ENCODE data around the gene KAZN.

Gene KAZN

DNA sequence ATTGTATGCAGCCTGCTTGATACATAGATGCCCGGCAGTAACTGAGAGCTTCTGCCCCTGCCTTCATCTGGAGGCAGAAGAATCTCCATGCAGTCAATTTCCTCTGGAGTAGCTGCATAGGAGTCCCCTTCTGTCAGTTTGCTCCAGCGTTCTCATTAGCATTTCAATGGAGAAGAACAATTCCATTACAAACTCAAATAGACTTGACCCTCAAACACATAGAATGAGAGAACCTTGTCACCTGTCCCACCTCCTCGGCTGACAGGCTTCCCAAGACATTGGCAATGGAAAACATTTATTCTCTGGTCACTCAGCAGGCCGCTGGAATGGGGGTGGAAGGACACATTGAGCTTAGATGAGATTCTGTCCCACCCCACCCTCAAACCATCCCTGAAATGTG lies 509.4 kb downstream of the KAZN start:
- H3K27ac ChIP-seq (ENCODE audit: low read depth, low read length): no peak overlapping the region
- no peaks in the 10 kb centered on the region for H3K36me3 ChIP-seq (ENCODE audit: control insufficient read depth, low read length)
- no peaks in the 10 kb centered on the region for H3K4me1 ChIP-seq (ENCODE audit: control insufficient read depth, low read length)
- H3K27me3 ChIP-seq (ENCODE audit: control insufficient read depth, low read length): no peaks in the 10 kb centered on the region
- H4K20me1 ChIP-seq (ENCODE audit: control insufficient read depth, insufficient read depth, low read depth, low read length): no peaks in the 10 kb centered on the region
- H3K4me3 ChIP-seq (ENCODE audit: low read length): no peak overlapping the region
- TF ChIP-seq EZH2phosphoT487 (IDR thresholded peaks at IDR 0.05; ENCODE audit: borderline replicate concordance, low read length): no peak
- TF ChIP-seq, protein P1, sequence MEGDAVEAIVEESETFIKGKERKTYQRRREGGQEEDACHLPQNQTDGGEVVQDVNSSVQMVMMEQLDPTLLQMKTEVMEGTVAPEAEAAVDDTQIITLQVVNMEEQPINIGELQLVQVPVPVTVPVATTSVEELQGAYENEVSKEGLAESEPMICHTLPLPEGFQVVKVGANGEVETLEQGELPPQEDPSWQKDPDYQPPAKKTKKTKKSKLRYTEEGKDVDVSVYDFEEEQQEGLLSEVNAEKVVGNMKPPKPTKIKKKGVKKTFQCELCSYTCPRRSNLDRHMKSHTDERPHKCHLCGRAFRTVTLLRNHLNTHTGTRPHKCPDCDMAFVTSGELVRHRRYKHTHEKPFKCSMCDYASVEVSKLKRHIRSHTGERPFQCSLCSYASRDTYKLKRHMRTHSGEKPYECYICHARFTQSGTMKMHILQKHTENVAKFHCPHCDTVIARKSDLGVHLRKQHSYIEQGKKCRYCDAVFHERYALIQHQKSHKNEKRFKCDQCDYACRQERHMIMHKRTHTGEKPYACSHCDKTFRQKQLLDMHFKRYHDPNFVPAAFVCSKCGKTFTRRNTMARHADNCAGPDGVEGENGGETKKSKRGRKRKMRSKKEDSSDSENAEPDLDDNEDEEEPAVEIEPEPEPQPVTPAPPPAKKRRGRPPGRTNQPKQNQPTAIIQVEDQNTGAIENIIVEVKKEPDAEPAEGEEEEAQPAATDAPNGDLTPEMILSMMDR (IDR thresholded peaks at IDR 0.05; ENCODE audit: low read depth, low read length, poor library complexity, severe bottlenecking): no peak
- no peaks in the 10 kb centered on the region for H3K79me2 ChIP-seq (ENCODE audit: control insufficient read depth, low read length)
- H3K4me2 ChIP-seq (ENCODE audit: low read length): no peak overlapping the region
- 0 out of 2 replicates have a peak, but pooled peaks cover 3% of the 10 kb centered on the region for H3F3A ChIP-seq (ENCODE audit: control insufficient read depth, insufficient read depth)
- H3K9me3 ChIP-seq (ENCODE audit: control insufficient read depth, insufficient read depth, low read length): no peaks in the 10 kb centered on the region
- no peaks in the 10 kb centered on the region for H3K9me2 ChIP-seq (replicated peaks; ENCODE audit: control insufficient read depth, low read length)

DNA sequence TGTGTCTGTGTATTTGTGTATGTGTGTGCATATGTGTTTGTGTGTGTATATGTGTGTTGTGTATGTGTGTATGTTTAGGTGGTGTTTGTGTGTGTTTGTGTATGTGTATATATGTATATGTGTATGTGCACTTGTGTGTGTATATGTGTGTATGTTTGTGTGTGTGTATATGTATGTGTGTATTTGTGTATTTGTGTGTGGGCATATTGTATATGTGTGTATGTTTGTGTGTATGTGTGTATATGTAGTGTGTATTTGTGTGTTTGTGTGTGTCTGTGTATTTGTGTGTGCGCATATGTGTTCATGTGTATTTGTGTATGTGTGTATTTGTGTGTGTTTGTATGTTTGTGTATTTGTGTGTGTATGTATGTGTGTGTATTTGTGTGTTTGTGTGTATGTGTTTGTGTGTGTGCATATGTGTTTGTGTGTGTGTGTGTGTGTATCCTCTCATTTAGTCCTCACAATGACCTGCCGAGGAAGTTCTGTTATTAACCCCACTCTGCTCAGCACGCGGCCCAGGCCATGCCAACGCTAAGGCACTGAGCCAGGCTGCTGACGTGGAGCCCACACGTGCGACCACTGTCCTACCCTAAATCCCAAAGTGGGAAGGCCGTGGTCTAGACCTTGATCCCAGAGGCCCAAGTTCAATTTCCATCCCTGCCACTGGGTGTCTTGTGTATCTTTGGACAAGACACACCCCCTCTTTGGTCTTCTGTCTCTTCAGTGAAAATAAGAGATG lies 511.8 kb downstream of the KAZN start:
- Histone ChIP-seq H3K4me1 (ENCODE audit: control insufficient read depth, low read length) (no peaks in the 10 kb centered on the region), H3K4me3 (ENCODE audit: low read length) (no peak overlapping the region), H3K36me3 (ENCODE audit: control insufficient read depth, low read length) (no peaks in the 10 kb centered on the region), H3K27ac (ENCODE audit: low read depth, low read length) (no peak overlapping the region), H3K4me2 (ENCODE audit: low read length) (no peak overlapping the region), H3K9me2 (replicated peaks; ENCODE audit: control insufficient read depth, low read length) (no peaks in the 10 kb centered on the region), H3K27me3 (ENCODE audit: control insufficient read depth, low read length) (no peaks in the 10 kb centered on the region), H3F3A (ENCODE audit: control insufficient read depth, insufficient read depth) (0 out of 2 replicates have a peak, but pooled peaks cover 3% of the 10 kb centered on the region), H3K79me2 (ENCODE audit: control insufficient read depth, low read length) (no peaks in the 10 kb centered on the region), H4K20me1 (ENCODE audit: control insufficient read depth, insufficient read depth, low read depth, low read length) (no peaks in the 10 kb centered on the region), H3K9me3 (ENCODE audit: control insufficient read depth, insufficient read depth, low read length) (no peaks in the 10 kb centered on the region)
- TF ChIP-seq, protein P1 (IDR thresholded peaks at IDR 0.05; ENCODE audit: low read depth, low read length, poor library complexity, severe bottlenecking): no peak
- no peak for TF ChIP-seq EZH2phosphoT487 (IDR thresholded peaks at IDR 0.05; ENCODE audit: borderline replicate concordance, low read length)

DNA sequence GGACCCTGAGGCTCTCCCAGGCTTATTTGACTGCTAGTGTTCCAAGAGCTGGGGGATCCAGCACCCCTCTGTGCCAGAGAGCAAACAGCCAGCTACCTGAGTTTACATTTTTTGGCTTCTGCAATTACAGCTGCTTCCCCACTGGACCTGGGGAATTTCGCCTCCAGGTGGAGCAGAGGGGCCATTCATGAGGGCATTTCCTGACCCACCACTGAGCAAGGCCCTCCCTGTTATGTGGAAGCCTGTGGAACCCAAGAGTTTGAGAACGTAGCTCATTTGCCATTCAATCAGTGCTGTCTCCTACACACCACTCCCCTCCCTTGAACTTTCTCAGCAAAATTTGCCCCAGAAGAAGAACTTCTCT lies 512.4 kb downstream of the KAZN start:
- no peak overlapping the region for H3K27ac ChIP-seq (ENCODE audit: low read depth, low read length)
- no peaks in the 10 kb centered on the region for H4K20me1 ChIP-seq (ENCODE audit: control insufficient read depth, insufficient read depth, low read depth, low read length)
- no peaks in the 10 kb centered on the region for H3K4me1 ChIP-seq (ENCODE audit: control insufficient read depth, low read length)
- TF ChIP-seq EZH2phosphoT487 (IDR thresholded peaks at IDR 0.05; ENCODE audit: borderline replicate concordance, low read length): no peak
- TF ChIP-seq, protein P1 (IDR thresholded peaks at IDR 0.05; ENCODE audit: low read depth, low read length, poor library complexity, severe bottlenecking): no peak
- no peak overlapping the region for H3K4me3 ChIP-seq (ENCODE audit: low read length)
- no peaks in the 10 kb centered on the region for H3K9me2 ChIP-seq (replicated peaks; ENCODE audit: control insufficient read depth, low read length)
- 0 out of 2 replicates have a peak, but pooled peaks cover 3% of the 10 kb centered on the region for H3F3A ChIP-seq (ENCODE audit: control insufficient read depth, insufficient read depth)
- H3K79me2 ChIP-seq (ENCODE audit: control insufficient read depth, low read length): no peaks in the 10 kb centered on the region
- no peaks in the 10 kb centered on the region for H3K36me3 ChIP-seq (ENCODE audit: control insufficient read depth, low read length)
- H3K9me3 ChIP-seq (ENCODE audit: control insufficient read depth, insufficient read depth, low read length): no peaks in the 10 kb centered on the region
- no peak overlapping the region for H3K4me2 ChIP-seq (ENCODE audit: low read length)
- H3K27me3 ChIP-seq (ENCODE audit: control insufficient read depth, low read length): no peaks in the 10 kb centered on the region
